CD4-positive, alpha-beta T cell treated with Interleukin-21 for 1 hour (primary cell): Measurements from ENCODE around the gene MEX3A.
A peak's percentile ranks its signal among the peaks of the same experiment; 100 is the strongest.

Source experiments
- DNase-seq: peaks from one replicate; pipeline ENCODE4 v3.0.0-alpha.2; 2020

The MEX3A gene

DNA sequence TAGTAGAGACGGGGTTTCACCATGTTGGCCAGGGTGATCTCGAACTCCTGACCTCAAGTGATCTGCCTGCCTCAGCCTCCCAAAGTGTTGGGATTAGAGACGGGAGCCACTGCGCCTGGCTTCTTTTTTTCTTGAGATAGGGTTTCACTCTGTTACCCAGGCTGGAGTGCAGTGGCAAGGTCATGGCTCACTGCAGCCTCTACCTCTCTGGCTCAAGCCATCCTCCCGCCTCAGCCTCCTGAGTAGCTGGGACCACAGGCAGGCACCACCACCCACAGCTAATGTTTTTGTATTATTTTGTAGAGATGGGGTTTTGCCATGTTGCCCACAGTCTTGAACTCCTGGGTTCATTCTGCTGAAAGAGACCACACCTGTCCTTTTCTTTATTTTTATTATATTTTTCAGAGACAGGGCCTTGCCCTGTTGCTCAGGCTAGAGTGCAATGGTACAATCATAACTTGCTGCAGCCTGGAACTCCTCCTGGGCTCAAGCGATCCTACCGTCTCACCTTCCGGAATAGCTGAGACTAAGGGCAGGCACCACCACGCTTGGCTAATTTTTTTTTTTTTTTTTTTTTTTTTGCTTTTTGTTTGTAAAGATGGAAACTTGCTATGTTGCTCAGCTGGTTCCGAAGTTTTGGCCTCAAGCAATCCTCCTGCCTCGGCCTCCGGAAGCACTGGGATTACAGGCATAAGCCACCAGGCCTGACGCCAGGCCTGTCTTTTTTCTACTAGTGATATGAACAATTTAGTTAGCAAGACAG is 35.3 kb upstream of the MEX3A start:
- DNase-seq = peak; percentile 34

DNA sequence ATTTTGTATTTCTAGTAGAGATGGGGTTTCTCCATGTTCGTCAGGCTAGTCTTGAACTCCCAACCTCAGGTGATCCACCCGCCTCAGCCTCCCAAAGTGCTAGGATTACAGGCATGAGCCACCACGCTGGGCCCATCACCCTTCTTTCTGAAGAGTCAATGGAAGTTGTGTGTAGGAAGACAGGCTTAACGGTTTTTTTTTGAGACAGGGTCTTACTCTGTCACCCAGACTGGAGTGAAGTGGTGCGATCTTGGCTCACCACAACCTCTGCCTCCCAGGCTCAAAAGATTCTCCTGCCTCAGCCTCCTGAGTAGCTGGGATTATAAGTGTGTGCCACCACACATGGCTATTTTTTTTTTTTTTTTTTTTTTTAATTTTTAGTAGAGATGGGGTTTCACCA is 34.5 kb upstream of the MEX3A start:
- peak; percentile 24 for DNase-seq

DNA sequence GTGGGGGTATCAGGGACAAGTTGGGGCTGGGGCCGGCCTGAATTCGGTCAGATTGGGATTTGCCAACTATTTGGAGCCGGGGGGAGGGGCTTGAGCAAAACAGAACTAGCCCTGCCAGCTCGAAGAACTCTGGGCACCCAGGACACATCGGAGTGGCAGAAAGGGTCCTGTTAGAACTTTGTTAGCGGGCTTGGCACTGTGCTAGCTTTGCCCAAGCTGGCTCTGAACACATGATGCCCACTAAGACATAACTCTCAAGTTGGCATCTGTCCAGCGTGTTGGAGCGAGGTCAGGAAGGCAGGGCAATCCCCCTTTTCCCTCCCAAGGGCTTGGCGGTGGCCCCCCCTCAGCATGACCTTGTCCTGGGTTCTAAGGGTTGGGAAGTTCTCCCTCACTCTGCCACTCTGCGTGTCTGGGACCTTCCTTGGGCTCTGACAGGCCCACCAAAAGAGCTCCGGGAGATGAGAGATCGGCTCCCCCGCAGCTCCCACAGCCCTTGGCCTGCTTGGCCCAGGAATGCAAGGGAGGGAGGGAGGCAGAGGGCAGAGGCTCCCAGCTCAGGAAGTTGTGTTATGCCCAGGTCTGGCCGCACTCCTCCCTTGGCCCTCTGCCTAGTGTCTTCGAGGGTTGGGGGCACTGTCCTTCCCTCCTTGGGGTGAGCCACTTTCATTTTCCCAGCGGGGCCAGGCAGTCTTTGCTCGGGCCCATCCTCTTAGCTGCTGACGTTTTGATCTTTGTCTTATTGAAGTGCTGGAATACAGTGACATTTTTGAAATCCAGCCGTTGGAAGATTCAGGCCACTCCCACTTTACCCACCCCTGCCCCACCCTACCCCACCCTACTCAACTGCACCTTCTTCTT is 33.5 kb upstream of the MEX3A start:
- DNase-seq = peak; percentile 40

DNA sequence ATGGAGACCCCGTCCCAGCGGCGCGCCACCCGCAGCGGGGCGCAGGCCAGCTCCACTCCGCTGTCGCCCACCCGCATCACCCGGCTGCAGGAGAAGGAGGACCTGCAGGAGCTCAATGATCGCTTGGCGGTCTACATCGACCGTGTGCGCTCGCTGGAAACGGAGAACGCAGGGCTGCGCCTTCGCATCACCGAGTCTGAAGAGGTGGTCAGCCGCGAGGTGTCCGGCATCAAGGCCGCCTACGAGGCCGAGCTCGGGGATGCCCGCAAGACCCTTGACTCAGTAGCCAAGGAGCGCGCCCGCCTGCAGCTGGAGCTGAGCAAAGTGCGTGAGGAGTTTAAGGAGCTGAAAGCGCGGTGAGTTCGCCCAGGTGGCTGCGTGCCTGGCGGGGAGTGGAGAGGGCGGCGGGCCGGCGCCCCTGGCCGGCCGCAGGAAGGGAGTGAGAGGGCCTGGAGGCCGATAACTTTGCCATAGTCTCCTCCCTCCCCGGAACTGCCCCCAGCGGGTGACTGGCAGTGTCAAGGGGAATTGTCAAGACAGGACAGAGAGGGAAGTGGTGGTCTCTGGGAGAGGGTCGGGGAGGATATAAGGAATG is 32.8 kb upstream of the MEX3A start:
- DNase-seq = peak; percentile 40

DNA sequence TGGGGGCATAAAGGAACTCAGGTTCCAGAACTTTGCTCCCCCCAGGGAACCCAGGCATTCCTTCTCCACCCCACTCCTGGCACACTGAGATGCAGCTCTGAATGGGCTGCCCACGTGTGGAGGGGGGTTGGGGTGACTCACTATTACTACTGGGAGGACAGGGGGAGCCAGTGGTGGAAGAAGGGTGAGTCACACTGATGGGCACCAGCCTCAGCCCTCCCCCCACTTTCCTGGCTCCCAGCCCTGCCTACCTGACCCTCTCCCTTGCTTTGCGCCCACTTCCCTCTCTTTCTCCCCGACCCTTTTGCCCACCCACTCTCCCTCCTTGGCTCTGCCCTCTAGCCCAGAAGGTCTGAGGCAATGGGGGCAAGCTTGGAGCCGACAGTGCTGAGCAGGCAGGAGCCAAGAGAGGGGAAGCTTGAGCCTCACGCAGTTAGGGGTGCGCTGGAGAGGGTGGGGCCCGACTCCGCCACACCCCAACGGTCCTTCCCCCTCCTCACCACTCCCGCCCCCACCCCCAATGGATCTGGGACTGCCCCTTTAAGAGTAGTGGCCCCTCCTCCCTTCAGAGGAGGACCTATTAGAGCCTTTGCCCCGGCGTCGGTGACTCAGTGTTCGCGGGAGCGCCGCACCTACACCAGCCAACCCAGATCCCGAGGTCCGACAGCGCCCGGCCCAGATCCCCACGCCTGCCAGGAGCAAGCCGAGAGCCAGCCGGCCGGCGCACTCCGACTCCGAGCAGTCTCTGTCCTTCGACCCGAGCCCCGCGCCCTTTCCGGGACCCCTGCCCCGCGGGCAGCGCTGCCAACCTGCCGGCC is 32.0 kb upstream of the MEX3A start, which contains the start of gene LMNA:
LMNA (plus strand) TSS at position 611 of the 818 bp plus-strand sequence. CDS start 208 bp downstream, outside the sequence.
- peak; percentile 89 for DNase-seq

DNA sequence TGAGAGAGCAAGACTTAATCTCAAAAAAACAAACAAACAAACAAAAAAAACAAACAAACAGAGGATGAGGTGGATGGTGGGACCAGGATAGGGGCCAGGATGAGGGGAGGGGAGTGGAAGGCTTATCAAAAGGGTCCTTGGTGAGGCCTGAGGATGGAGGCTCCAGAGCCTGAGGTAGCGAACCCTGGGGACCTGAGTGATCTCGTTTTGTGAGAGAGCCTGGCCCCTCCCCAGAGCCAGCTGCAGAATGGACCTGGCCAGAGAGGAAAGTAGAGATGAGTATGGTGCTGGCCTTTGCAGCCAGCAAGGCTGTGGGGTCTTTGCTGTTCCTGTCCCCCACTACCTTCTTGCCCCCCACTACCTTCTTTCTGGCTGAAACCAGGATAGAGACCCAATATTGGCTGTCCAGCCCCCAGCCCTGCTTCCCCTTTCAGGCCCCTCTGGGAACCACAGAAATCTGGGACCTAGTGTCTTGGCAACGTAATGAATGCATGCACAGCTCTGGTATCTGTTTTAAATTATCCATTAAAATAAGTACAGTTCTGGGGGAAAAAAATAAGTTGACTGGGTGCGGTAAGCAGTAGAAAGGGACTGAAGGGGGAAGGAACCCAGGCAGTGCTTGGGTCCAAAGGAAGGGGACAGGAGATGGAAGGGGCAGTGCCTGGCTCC is 31.2 kb upstream of the MEX3A start:
- no peak for DNase-seq

DNA sequence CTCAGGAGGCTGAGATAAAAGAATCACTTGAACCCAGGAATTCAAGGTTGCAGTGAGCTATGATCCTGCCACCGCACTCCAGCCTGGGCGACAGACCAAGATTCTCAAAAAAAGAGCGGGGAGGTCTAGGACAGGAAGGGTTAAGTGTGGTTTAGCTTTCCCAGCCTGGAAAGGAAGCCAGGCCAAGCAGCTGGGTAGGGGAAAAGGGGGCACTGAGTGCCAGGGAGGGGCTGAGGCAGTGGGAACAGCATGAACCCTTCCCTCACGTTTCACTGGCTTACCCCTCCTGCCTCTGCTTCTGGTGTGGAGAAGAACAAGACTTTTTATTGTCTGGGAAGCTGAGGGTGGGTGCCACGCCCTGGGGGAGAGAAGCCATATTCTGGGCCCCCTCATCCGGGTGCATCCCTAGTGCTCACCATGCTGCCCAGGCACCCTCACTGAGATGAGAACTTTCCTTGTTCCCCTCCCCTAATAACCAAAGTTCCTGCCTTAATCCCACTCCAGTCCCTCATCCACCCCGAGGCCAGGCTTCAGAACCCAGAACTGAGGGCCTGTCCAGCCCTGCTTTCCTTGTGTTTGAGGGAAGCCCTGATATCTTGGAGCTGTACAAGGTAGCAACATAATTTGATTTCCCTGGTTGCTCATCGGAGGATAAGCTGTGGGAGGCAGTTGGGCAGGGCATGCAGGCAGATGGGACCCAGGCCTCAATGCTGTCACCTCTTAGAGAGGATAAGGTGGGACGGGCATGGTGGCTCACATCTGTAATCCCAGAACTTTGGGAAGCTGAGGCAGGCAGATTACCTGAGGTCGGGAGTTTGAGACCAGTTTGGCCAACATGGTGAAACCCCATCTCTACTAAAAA is 30.2 kb upstream of the MEX3A start:
- no peak for DNase-seq

DNA sequence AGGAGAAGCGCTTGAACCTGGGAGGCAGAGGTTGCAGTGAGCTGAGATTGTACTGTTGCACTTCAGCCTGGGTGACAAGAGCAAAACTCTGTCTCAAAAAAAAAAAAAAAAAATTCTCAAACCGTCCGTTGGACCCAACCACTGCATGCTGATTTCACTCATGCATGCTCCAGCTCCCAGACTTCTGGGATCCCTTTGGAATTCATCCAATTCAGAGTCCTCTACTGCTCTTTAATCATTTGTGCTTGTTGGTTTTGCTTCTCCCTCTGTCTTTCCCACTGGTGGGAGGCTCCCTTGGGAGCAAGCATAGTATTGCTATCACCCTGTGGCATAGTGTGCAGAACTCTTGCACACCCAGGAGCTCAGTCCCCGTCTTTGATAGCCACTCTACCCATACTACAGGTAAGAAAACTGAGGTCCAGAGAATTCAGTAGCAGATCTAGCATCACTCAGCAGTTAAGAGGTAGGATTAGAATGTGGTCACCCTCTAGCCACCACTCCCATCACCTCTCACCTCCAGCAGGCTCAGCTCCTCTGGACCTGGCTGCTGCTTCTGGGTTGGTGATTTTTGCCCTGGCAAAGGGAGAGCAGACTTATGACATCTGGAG is 29.2 kb upstream of the MEX3A start:
- DNase-seq = no peak

DNA sequence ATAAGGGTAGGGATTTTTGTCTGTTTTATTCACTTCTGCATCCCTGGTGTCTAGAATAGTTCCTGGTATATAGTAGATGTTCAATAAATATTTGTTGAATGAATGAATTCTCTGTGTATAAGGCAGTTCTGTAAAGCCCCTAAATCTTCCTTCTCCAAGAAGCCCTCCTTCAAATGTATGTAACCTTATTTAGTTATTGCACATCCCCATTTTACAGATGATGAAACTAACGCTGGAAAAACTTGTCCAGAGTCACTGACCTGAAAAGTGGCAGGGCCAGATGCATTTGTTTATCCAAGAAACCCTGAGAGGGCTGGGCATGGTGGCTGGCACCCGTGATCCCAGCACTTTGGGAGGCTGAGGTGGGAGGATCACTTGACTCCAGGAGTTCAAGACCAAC is 28.0 kb upstream of the MEX3A start:
- no peak for DNase-seq

DNA sequence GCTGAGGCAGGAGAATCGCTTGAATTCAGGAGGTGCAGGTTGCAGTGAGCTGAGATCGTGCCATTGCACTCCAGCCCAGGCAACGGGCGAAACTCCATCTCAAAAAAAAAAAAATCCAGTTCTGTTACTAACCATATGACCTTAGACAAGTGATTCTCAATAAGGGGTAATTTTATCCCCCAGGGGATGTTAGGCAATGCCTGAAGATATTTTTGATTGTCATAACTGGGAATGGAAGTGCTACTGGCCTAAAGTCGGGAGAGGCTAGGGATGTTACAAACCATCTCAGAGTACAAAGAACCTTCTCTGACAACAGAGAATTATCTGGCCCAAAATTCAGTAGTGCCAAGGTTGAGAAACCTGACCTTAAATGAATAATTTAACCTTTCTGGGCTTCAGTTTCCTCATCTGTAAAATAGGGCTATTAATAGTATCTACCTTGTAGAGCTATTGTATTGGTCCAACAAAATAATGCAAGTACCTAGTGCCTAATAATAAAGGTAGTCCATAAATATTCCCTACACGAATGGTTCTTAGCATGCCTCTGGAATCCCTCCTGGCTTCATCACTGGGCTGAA is 26.5 kb upstream of the MEX3A start:
- no peak for DNase-seq

DNA sequence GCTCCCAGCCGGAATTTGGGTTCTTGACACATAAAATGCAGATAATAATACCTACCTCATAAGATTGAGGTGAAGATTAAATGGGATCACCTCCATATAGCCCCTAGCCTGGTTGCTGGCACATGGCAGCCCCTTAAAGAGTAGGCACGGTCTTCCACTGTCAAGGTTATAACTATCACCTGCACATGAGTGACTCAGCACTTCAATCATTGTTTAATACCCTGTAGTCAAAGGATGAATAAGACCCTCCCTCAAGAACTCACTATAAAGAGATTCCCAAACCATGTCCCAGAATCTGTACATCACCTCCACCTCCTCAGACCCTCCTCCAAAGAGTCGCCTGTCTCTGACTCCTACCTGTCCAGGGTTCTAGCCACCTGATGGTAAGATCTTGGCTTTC is 25.8 kb upstream of the MEX3A start:
- no peak for DNase-seq

DNA sequence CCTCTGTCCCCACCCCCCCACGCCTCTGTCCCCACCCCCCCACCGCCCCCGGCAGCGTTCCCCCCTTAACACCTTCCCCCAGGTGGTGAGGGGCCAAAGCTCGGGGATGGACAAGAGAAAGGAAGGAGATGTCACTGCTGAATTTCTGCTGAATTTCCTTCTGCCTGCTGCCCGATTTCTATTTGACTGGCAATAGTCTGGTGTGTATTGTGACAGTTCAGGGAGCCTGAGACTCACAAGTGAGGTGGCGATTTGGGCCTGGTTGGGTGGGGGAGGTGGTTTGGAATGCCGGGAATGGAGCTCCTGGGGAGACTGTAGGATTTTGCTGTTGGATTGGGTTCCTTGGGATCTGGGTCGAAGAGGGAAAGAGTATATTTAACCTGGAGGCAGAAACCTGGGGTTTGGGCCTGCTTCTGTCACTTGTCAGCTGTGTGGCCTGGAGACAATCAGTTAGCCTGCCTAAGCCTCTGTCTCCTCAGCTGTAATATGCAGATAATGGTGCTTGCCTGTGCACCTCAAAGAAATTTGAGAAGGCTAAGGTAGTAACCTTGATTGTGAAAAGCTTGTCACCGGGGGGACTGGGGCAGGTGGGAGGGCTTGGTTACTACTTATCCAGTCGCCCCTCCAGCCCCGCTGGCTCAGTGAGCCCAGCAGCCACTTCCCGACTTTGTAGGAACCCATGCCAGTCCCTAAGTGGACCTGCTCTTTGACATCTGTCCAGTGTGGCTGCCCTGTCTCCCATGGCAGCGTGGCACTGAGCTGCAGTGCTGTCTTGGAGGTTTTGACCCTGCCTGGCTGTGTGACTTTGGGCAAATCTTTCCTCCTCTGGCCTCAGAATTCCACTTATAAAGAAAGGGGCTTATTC is 24.6 kb upstream of the MEX3A start:
- DNase-seq = no peak

DNA sequence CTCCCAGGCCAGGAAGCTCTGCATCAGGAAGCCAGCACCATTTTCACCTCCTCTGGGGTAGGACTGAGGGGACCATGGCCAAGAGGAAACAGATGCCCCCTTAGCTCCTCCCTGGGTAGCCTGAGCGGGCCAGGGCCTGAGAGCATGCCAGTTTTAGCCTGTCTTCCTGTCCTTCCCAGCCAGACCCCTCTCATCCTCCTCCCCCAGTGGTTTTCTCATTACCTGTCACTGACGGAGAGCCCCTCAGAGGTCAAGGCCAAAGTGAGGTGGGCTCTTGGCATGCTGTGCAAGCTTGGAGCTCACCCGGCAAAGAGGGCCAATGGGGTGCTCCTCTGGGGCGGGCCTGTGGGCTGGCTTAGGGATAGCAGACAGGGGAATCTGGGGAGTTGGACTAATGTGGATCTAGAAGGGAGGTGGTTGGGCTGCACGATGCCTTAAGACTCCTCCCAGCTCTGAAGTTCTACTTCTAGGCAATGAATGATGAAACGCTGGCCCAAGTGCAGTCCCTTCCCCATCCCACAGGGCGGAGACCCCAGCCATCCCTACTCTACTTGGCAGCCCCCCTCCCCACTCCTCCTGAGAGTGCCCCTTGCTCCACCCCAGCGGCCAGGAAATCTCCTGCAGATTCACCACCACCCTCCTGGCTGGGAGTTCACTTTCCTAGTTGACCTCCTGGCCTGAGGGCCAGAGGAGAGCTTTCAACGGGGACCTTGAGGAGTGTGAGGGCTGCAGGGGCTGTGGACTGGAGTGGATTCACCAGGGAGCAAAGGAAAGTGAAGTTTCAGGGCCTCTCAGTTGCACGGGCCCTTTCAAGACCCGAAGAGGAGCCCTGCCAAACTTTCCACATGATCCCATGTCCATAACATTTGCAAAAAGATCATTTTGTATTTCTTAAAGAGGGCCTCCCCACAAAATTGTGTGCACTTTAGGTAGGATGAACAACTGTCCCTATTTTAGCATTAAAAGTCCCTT is 22.9 kb upstream of the MEX3A start:
- peak; percentile 27 for DNase-seq

DNA sequence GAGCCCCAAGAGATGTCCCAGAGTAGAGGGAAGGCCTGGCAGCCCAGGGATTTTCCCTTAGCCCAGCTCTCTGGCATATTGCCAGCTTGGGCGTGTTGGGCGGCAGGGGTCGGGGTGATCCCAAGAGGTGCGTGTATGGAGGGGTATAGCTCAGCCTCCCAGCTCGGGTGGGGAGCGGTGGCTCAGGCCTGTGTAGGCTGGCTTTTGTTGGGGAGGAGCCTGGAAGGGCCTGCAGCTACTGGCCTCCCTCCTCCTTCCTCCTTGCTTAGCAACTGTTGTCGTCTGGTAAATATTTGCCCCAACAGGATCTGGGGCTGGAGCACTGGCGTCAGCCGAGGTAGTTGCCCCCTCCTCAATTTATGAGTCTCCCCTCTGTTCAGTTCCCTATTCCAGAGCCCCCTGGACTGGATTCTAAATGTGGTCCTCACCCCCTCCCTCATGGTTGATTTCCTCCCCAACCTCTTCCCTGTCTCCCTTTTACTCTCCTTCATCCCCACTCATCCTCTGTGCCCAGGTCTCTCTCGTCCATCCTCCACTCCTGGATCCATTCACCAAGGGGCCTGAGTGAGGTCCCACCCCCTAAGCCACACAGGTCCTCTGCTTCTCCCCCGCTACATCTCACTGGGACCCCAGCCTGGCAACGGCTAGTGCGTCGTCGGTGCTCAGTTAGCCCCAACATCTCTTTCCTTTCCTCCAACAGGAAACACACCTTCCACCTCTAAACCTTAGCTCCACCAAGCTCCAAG is 22.0 kb upstream of the MEX3A start:
- peak; percentile 89 for DNase-seq

DNA sequence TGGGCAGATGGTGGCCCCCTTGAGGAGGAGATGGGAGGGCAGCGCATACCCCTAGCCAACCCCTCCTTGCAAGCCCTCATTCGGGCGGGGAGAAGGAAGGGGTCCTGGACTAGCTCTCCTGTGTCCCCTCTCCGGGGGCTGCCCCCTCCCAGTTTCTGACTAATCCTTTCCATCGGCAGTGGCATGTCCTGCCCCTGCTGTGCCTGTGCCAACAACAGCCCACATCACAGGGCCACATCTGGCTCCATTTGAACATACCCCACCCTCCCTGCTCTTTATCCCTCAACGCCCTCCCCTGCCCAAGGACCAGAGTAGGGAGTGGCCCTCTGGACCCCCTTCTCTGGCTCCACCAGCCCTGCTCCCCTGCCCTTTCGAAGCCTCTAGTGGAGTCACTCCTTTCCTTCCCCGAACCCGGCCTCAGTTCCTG is 21.3 kb upstream of the MEX3A start:
- peak; percentile 48 for DNase-seq

DNA sequence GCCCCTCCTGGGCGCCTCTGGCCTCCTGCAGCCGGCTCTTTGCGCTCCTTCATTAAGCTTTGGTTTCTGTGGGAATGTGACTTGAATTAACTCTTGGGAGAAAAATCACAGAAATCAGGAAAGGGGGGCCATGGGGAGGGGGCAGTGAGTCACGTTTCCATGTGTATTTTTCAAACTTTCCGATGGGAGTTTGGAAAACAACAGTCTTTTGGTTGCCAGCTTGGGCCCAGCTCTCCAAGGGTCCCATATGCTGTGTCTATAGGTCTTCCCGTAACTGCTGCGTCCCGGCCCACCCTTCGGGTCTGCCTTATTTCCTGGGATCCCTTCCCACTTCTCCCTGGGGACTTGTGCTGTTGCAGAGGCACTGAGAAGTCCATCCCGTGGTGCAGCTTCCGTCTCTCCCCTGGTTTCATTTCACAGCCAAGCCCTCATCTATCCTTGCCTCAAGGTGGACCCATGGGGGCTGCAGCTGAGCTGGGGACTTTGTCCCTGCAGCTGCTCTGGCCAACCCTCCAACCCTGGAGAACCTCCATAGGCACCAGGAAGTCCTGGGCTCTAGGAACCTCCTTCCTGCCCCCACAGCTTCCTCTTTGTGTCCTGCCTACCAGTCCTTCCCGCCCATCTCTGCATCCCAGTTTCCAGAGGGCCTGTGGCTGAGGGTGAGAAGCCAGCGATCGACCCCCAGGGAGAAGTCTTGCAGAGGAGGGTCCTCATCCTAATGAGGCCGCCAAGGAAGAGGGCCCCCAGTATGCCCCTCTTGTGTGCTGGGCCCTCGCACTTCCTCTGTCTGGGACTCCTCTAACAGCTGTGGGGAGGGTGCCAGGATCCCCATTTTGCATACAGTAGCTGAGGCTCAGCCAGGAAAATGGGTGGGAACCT is 20.6 kb upstream of the MEX3A start:
- no peak for DNase-seq
